ENCODE measurements around the gene PFN4. TPM values are rescaled to one million over a fixed set of nuclear protein-coding genes. Genes with fewer than 3 reads are reported as not detected.

The PFN4 gene
- total and polyA plus RNA-seq, 2 experiments from 2014 or later = 0.28 TPM; not detected in 1

Other genes with a start within 250 kb of the PFN4 start
- 19.3 and 24.3 TPM in 2 replicates for gene ATAD2B, start 196.2 kb downstream of the PFN4 start, total RNA-seq (2014; rRNA removed; shearing (Covaris generic))
- 10.2 and 12.4 TPM in 2 replicates for gene ATAD2B, start 196.2 kb downstream of the PFN4 start, polyA plus RNA-seq (2016; fragmentation: Nextera tagmentation; extraction: Ambion mirVana)
- gene UBXN2A, start 182.9 kb downstream of the PFN4 start, total RNA-seq (2014; rRNA removed; shearing (Covaris generic)) = 12.1 and 17.7 TPM in 2 replicates
- 11.5 and 12.9 TPM in 2 replicates for gene UBXN2A, start 182.9 kb downstream of the PFN4 start, polyA plus RNA-seq (2016; fragmentation: Nextera tagmentation; extraction: Ambion mirVana)
- 0.21 TPM in 1 of 2 replicates, not detected in the other for gene MFSD2B, start 113.2 kb downstream of the PFN4 start, total RNA-seq (2014; rRNA removed; shearing (Covaris generic))
- gene MFSD2B, start 113.2 kb downstream of the PFN4 start, polyA plus RNA-seq (2016; fragmentation: Nextera tagmentation; extraction: Ambion mirVana) = 0.82 and 2.3 TPM in 2 replicates
- gene WDCP, start 75.9 kb downstream of the PFN4 start, total RNA-seq (2014; rRNA removed; shearing (Covaris generic)) = 28.6 and 29.6 TPM in 2 replicates
- gene WDCP, start 75.9 kb downstream of the PFN4 start, polyA plus RNA-seq (2016; fragmentation: Nextera tagmentation; extraction: Ambion mirVana) = 7.1 and 10.5 TPM in 2 replicates
- 48.2 and 51.3 TPM in 2 replicates for gene FKBP1B, start 73.6 kb downstream of the PFN4 start, total RNA-seq (2014; rRNA removed; shearing (Covaris generic))
- gene FKBP1B, start 73.6 kb downstream of the PFN4 start, polyA plus RNA-seq (2016; fragmentation: Nextera tagmentation; extraction: Ambion mirVana) = 75.7 and 77.1 TPM in 2 replicates
- 140 and 172 TPM in 2 replicates for gene SF3B6, start 47.0 kb downstream of the PFN4 start, total RNA-seq (2014; rRNA removed; shearing (Covaris generic))
- gene SF3B6, start 47.0 kb downstream of the PFN4 start, polyA plus RNA-seq (2016; fragmentation: Nextera tagmentation; extraction: Ambion mirVana) = 565 and 610 TPM in 2 replicates
- gene TP53I3, start 38.5 kb downstream of the PFN4 start, total RNA-seq (2014; rRNA removed; shearing (Covaris generic)) = 35.7 and 36.5 TPM in 2 replicates
- gene TP53I3, start 38.5 kb downstream of the PFN4 start, polyA plus RNA-seq (2016; fragmentation: Nextera tagmentation; extraction: Ambion mirVana) = 24.2 and 27.8 TPM in 2 replicates
- gene FAM228B, start 135 bp upstream of the PFN4 start, total RNA-seq (2014; rRNA removed; shearing (Covaris generic)) = 2.9 and 3.4 TPM in 2 replicates
- 4.1 and 7.9 TPM in 2 replicates for gene FAM228B, start 135 bp upstream of the PFN4 start, polyA plus RNA-seq (2016; fragmentation: Nextera tagmentation; extraction: Ambion mirVana)
- 0.12 and 0.35 TPM in 2 replicates for gene FAM228A, start 51.7 kb upstream of the PFN4 start, total RNA-seq (2014; rRNA removed; shearing (Covaris generic))
- gene FAM228A, start 51.7 kb upstream of the PFN4 start, polyA plus RNA-seq (2016; fragmentation: Nextera tagmentation; extraction: Ambion mirVana) = 0.11 and 0.49 TPM in 2 replicates
- 14.0 and 17.1 TPM in 2 replicates for gene ITSN2, start 237.2 kb upstream of the PFN4 start, total RNA-seq (2014; rRNA removed; shearing (Covaris generic))
- gene ITSN2, start 237.2 kb upstream of the PFN4 start, polyA plus RNA-seq (2016; fragmentation: Nextera tagmentation; extraction: Ambion mirVana) = 15.5 and 17.8 TPM in 2 replicates

Data from GM23338 (cell line).